Colon (tissue), 2 donors: Measurements from ENCODE around the gene DIP2A.

Experiments used
- FAIRE-seq: peaks from 2 replicates; lab custom pipeline; 2012; peaks lifted over from hg19 to GRCh38; lab: Jason Lieb, UNC
- donor health status: control.
- donor health status: control.

The DIP2A gene

GRCh38 chr21:46598581-46599572 lies 140.2 kb downstream of the DIP2A start:
- FAIRE-seq, result no peak

- FAIRE-seq, result no peak
These were observed 141.6 kb downstream of the DIP2A start for GRCh38 chr21:46600305-46600704.

GRCh38 chr21:46600978-46601377 lies 142.3 kb downstream of the DIP2A start:
- FAIRE-seq, result no peak

- no peak for FAIRE-seq
These were observed 144.5 kb downstream of the DIP2A start for GRCh38 chr21:46603228-46603627.

GRCh38 chr21:46604329-46604974 lies 145.8 kb downstream of the DIP2A start:
- FAIRE-seq, result no peak

GRCh38 chr21:46604975-46605766 lies 146.5 kb downstream of the DIP2A start, which contains the start of gene S100B:
Gene S100B (minus strand): TSS chr21:46605082. CDS start chr21:46602415, 2,667 bp downstream.
- FAIRE-seq, result no peak

- no peak for FAIRE-seq
These were observed 147.2 kb downstream of the DIP2A start for GRCh38 chr21:46605767-46606426.

GRCh38 chr21:46606427-46606813 lies 147.7 kb downstream of the DIP2A start:
- FAIRE-seq, result no peak

GRCh38 chr21:46607636-46608035 lies 148.9 kb downstream of the DIP2A start:
- no peak for FAIRE-seq

- FAIRE-seq, result no peak
These were observed 150.0 kb downstream of the DIP2A start for GRCh38 chr21:46608672-46609111.

GRCh38 chr21:46610018-46610701 lies 151.5 kb downstream of the DIP2A start:
- no peak for FAIRE-seq

- FAIRE-seq, result no peak
These were observed 154.7 kb downstream of the DIP2A start for GRCh38 chr21:46613391-46613790.

- FAIRE-seq, result no peak
These were observed 157.4 kb downstream of the DIP2A start for GRCh38 chr21:46616050-46616449.

GRCh38 chr21:46616656-46617055 lies 158.0 kb downstream of the DIP2A start:
- no peak for FAIRE-seq

- no peak for FAIRE-seq
These were observed 158.8 kb downstream of the DIP2A start for GRCh38 chr21:46617267-46618051.

GRCh38 chr21:46618738-46619379 lies 160.2 kb downstream of the DIP2A start:
- FAIRE-seq, result no peak
